Measurements from ENCODE around the gene ADARB2. TPM values are rescaled to one million over a fixed set of nuclear protein-coding genes. Genes with fewer than 3 reads are reported as not detected.

Gene ADARB2
- total RNA-seq, 3 donors from 2014 or later, result 0.31 to 4.2 TPM; not detected in 1

- Histone ChIP-seq H3K36me3 (ENCODE audit: low read depth) (no peaks in the 10 kb centered on the region), H3K4me1 (ENCODE audit: low read depth) (no peaks in the 10 kb centered on the region), H3K9me3 (no peaks in the 10 kb centered on the region), H3K4me3 (no peak overlapping the region)
- no peak for TF ChIP-seq CTCF (IDR thresholded peaks at IDR 0.05)
- DNase-seq (no peak), ATAC-seq (no peak)
- intact Hi-C loops (cut with DNase I, micrococcal nuclease), result no loop called here
Observed at GRCh38 chr10:1712314-1712713, 25.0 kb downstream of the ADARB2 start.

- ATAC-seq (no peak), DNase-seq (no peak)
- no peaks in the 10 kb centered on the region for H3K36me3 ChIP-seq (ENCODE audit: low read depth)
- H3K4me1 ChIP-seq (ENCODE audit: low read depth), result no peaks in the 10 kb centered on the region
- H3K4me3 ChIP-seq, result no peak overlapping the region
- intact Hi-C loops (cut with DNase I, micrococcal nuclease), result no loop called here
- no peak for TF ChIP-seq CTCF (IDR thresholded peaks at IDR 0.05)
- H3K9me3 ChIP-seq, result no peaks in the 10 kb centered on the region
Observed at GRCh38 chr10:1709161-1709560, 28.2 kb downstream of the ADARB2 start.

GRCh38 chr10:1708746-1709145 lies 28.6 kb downstream of the ADARB2 start:
- TF ChIP-seq CTCF (IDR thresholded peaks at IDR 0.05), result no peak
- Histone ChIP-seq H3K9me3 (peaks cover 3% of the 10 kb centered on the region), H3K36me3 (ENCODE audit: low read depth) (no peaks in the 10 kb centered on the region), H3K4me3 (no peak overlapping the region), H3K4me1 (ENCODE audit: low read depth) (no peaks in the 10 kb centered on the region)
- no peak for DNase-seq
- intact Hi-C loops (cut with DNase I, micrococcal nuclease), result no loop called here
- ATAC-seq, result no peak

GRCh38 chr10:1706711-1707110 lies 30.6 kb downstream of the ADARB2 start:
- no peak for DNase-seq
- Histone ChIP-seq H3K4me3 (no peak overlapping the region), H3K4me1 (ENCODE audit: low read depth) (no peaks in the 10 kb centered on the region), H3K9me3 (peaks cover 4% of the 10 kb centered on the region), H3K36me3 (ENCODE audit: low read depth) (no peaks in the 10 kb centered on the region)
- no peak for TF ChIP-seq CTCF (IDR thresholded peaks at IDR 0.05)
- intact Hi-C loops (cut with DNase I, micrococcal nuclease), result no loop called here
- no peak for ATAC-seq

- peaks cover 4% of the 10 kb centered on the region for H3K9me3 ChIP-seq
- DNase-seq, result no peak
- no peak overlapping the region for H3K4me3 ChIP-seq
- H3K36me3 ChIP-seq (ENCODE audit: low read depth), result no peaks in the 10 kb centered on the region
- intact Hi-C loops (cut with DNase I, micrococcal nuclease), result no loop called here
- TF ChIP-seq CTCF (IDR thresholded peaks at IDR 0.05), result no peak
- no peaks in the 10 kb centered on the region for H3K4me1 ChIP-seq (ENCODE audit: low read depth)
- ATAC-seq, result no peak
Observed at GRCh38 chr10:1706256-1706655, 31.1 kb downstream of the ADARB2 start.

GRCh38 chr10:1698185-1698584 lies 39.1 kb downstream of the ADARB2 start:
- ATAC-seq, result no peak
- TF ChIP-seq CTCF (IDR thresholded peaks at IDR 0.05), result no peak
- H3K36me3 ChIP-seq (ENCODE audit: low read depth), result no peaks in the 10 kb centered on the region

More at GRCh38 chr10:1698185-1698584, 39.1 kb downstream of the ADARB2 start:
- no peak for DNase-seq
- Histone ChIP-seq H3K9me3 (no peaks in the 10 kb centered on the region), H3K4me3 (no peak overlapping the region), H3K4me1 (ENCODE audit: low read depth) (no peaks in the 10 kb centered on the region)
- intact Hi-C loops (cut with DNase I, micrococcal nuclease), result no loop called here
